ENCODE measurements around the gene PEF1. TPM values are rescaled to one million over a fixed set of nuclear protein-coding genes. Genes with fewer than 3 reads are reported as not detected.

Gene PEF1
- total RNA-seq = 10 to 100 TPM; 38.7 to 49.8 (median 42.4) TPM
- total RNA-seq (2013) = 53.1 TPM
- 33.7 to 79.3 (median 50.6) reads per million in 29 experiments for total RNA-seq

DNA sequence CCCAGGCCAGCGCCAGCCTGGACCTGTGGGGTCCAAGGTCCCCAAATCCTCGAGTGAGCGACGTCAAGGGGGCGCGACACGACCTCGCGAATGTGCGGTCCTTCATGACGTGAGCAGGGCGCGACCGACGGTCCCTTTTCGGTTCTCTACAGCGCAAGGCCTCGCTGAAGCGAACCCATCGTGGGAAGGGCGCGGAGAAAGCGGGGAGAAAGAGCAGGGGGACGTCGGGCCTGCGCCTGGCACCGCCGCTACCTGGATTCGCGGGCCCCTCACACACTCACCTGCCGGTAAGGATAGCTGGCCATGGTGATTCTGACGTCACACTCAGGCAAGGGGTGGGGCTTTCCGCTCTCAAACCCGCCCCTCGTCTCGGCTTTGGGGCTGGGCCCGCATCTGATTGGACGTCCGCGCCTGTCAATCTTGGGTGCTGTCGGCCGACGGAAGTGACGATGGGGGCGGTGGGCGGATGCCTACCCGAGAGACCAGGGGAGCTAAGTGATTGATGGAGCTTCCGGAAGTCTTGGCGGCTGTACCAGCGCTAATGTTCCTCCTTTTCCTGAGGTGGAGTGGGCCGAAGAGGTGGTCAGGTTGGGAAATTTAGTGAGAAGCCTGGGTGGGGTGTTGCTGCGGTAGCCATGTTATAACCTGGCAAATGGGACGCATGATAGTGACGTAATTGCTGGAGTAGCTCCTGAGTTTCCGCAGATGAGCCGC is at the start of gene PEF1:
Gene PEF1, minus strand, starts transcription at position 317 of the 714 bp plus-strand sequence. Its CDS starts 12 bp downstream, at position 305.
- peaks cover 0 to 7% of the 10 kb centered on the region in 2 donors for H3K36me3 ChIP-seq (ENCODE audit: control insufficient read depth in 2 of 2, extremely low read depth in 1 of 2, insufficient read depth in 1 of 2, low read length in 1 of 2)
- H3K9me3 Mint-ChIP-seq = no peaks in the 10 kb centered on the region
- WGBS (ENCODE audit: insufficient coverage) = 0% methylated on average over 52 of the region's 56 CpGs
- no peaks in the 10 kb centered on the region for H3K9me3 ChIP-seq
- peaks cover 34 to 47% (median 44%) of the 10 kb centered on the region in 3 donors for H3K4me1 Mint-ChIP-seq
- H3K27ac Mint-ChIP-seq = peak within 1 kb of the TSS; percentile 99 to 100
- ChIA-PET CTCF (interaction anchor here in 1 of 2 donors (0.8 to 1.2 kb wide), 5 partner anchors 16 to 464 kb away, joined by 3 to 7 read pairs (median 3); no protein-coding TSS in a partner anchor), POLR2A (interaction anchor here (0.6 to 1.1 kb wide), 11 partner anchors 9 to 913 kb away, joined by 3 to 8 read pairs (median 3); no protein-coding TSS in a partner anchor)
- DNase-seq (peak; percentile 96 to 100 (median 99)), ATAC-seq (replicated peaks in 1 of 4) (peak; percentile 91 to 96 (median 94))
- no peaks in the 10 kb centered on the region for H3K27me3 ChIP-seq (replicated peaks in 1 of 2; ENCODE audit: control insufficient read depth in 2 of 2, extremely low read depth in 1 of 2, insufficient read depth in 2 of 2, low read length in 1 of 2)
- H3K4me1 ChIP-seq (ENCODE audit: control insufficient read depth in 1 of 2, extremely low read depth in 1 of 2, insufficient read depth in 2 of 2, low read length in 2 of 2) = peaks cover 16 to 31% of the 10 kb centered on the region in 2 experiments
- H3K4me3 ChIP-seq (ENCODE audit: control insufficient read depth in 1 of 2, extremely low read depth in 1 of 2, low read length in 1 of 2) = peak within 1 kb of the TSS; percentile 97 to 99
- peak within 1 kb of the TSS; percentile 99 for H3K27ac ChIP-seq (ENCODE audit: low read length)
- peak within 1 kb of the TSS; percentile 94 to 100 (median 98) for H3K4me3 Mint-ChIP-seq
- H3K27me3 Mint-ChIP-seq = no peaks in the 10 kb centered on the region
- H3K36me3 Mint-ChIP-seq = no peaks in the 10 kb centered on the region

DNA sequence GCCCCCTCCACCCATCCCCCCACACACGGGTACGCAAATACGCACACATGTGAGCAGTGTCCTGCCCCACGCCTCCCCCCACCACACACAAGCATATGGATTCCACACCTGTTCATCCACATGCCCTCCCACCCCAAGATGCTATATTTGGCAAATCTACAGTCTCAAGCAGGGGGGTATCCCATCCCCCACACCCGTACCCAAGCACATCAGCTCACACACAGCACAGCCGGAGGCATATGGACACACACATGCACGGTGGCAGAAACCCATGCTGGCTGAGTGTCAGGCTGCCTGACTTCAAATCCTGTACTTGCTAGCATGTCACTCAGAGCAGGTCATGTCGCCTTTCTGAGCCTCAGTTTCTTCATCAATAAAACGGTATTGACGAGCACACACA is 48.6 kb upstream of the PEF1 start:
- Mint-ChIP-seq H3K27ac (no peak overlapping the region), H3K27me3 (peaks cover 0 to 5% of the 10 kb centered on the region in 2 donors), H3K4me1 (peaks cover 0 to 12% (median 4%) of the 10 kb centered on the region in 3 donors), H3K9me3 (no peaks in the 10 kb centered on the region), H3K36me3 (no peaks in the 10 kb centered on the region), H3K4me3 (no peak overlapping the region)
- no peak for ATAC-seq (replicated peaks in 1 of 4)
- Histone ChIP-seq H3K9me3 (no peaks in the 10 kb centered on the region), H3K36me3 (ENCODE audit: control insufficient read depth in 2 of 2, extremely low read depth in 1 of 2, insufficient read depth in 1 of 2, low read length in 1 of 2) (no peaks in the 10 kb centered on the region), H3K4me1 (ENCODE audit: control insufficient read depth in 1 of 2, extremely low read depth in 1 of 2, insufficient read depth in 2 of 2, low read length in 2 of 2) (no peaks in the 10 kb centered on the region), H3K27ac (ENCODE audit: low read length) (no peak overlapping the region), H3K4me3 (ENCODE audit: control insufficient read depth in 1 of 2, extremely low read depth in 1 of 2, low read length in 1 of 2) (no peak overlapping the region), H3K27me3 (replicated peaks in 1 of 2; ENCODE audit: control insufficient read depth in 2 of 2, extremely low read depth in 1 of 2, insufficient read depth in 2 of 2, low read length in 1 of 2) (peaks cover 0 to 33% of the 10 kb centered on the region in 2 experiments)
- ChIA-PET POLR2A (no interaction called here), CTCF (no interaction called here)
- no peak for DNase-seq
- 90% methylated on average over 10 of the region's 10 CpGs for WGBS (ENCODE audit: insufficient coverage)

DNA sequence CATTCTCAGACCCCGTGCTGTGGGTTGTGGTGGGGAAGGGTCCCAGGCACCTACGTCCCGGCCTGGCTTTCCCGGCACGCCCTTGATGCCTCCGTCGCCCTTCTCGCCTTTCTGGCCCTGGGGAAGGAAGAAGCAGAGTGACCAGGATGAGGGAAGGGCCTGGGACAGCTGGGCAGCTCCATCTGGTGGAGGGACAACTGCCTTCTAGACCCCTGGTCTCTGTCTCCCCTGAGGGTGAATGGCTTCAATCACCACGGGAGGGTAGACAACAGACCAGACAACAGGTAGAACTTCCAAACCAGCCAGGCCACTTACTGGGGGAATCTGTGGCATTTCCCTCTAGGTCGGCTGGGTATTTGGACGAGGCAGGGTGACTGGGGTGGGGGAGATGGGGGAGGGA is 47.3 kb upstream of the PEF1 start:
- H3K9me3 Mint-ChIP-seq = no peaks in the 10 kb centered on the region
- Histone ChIP-seq H3K4me3 (ENCODE audit: control insufficient read depth in 1 of 2, extremely low read depth in 1 of 2, low read length in 1 of 2) (no peak overlapping the region), H3K27ac (ENCODE audit: low read length) (no peak overlapping the region), H3K27me3 (replicated peaks in 1 of 2; ENCODE audit: control insufficient read depth in 2 of 2, extremely low read depth in 1 of 2, insufficient read depth in 2 of 2, low read length in 1 of 2) (peaks cover 0 to 37% of the 10 kb centered on the region in 2 experiments), H3K4me1 (ENCODE audit: control insufficient read depth in 1 of 2, extremely low read depth in 1 of 2, insufficient read depth in 2 of 2, low read length in 2 of 2) (no peaks in the 10 kb centered on the region), H3K36me3 (ENCODE audit: control insufficient read depth in 2 of 2, extremely low read depth in 1 of 2, insufficient read depth in 1 of 2, low read length in 1 of 2) (no peaks in the 10 kb centered on the region), H3K9me3 (no peaks in the 10 kb centered on the region)
- DNase-seq = no peak
- peaks cover under 1 to 5% of the 10 kb centered on the region in 2 donors for H3K27me3 Mint-ChIP-seq
- no peak overlapping the region for H3K27ac Mint-ChIP-seq
- ATAC-seq (replicated peaks in 1 of 4) = no peak
- POLR2A ChIA-PET = no interaction called here
- H3K4me1 Mint-ChIP-seq = no peaks in the 10 kb centered on the region
- H3K4me3 Mint-ChIP-seq = no peak overlapping the region
- 98% methylated on average over 7 of the region's 11 CpGs for WGBS (ENCODE audit: insufficient coverage)
- no peaks in the 10 kb centered on the region for H3K36me3 Mint-ChIP-seq
- CTCF ChIA-PET = no interaction called here

GRCh38 chr1:31691446-31691845 is 46.8 kb upstream of the PEF1 start:
- CTCF ChIA-PET = no interaction called here
- Mint-ChIP-seq H3K4me1 (no peaks in the 10 kb centered on the region), H3K4me3 (no peak overlapping the region), H3K36me3 (no peaks in the 10 kb centered on the region), H3K27ac (no peak overlapping the region), H3K9me3 (no peaks in the 10 kb centered on the region), H3K27me3 (peaks cover 6 to 10% of the 10 kb centered on the region in 2 donors)
- POLR2A ChIA-PET = no interaction called here
- Histone ChIP-seq H3K27ac (ENCODE audit: low read length) (no peak overlapping the region), H3K9me3 (no peaks in the 10 kb centered on the region), H3K36me3 (ENCODE audit: control insufficient read depth in 2 of 2, extremely low read depth in 1 of 2, insufficient read depth in 1 of 2, low read length in 1 of 2) (no peaks in the 10 kb centered on the region), H3K4me1 (ENCODE audit: control insufficient read depth in 1 of 2, extremely low read depth in 1 of 2, insufficient read depth in 2 of 2, low read length in 2 of 2) (no peaks in the 10 kb centered on the region), H3K27me3 (replicated peaks in 1 of 2; ENCODE audit: control insufficient read depth in 2 of 2, extremely low read depth in 1 of 2, insufficient read depth in 2 of 2, low read length in 1 of 2) (peaks cover 0 to 36% of the 10 kb centered on the region in 2 experiments), H3K4me3 (ENCODE audit: control insufficient read depth in 1 of 2, extremely low read depth in 1 of 2, low read length in 1 of 2) (no peak overlapping the region)
- 89% methylated on average over 1 of the region's 4 CpGs for WGBS (ENCODE audit: insufficient coverage)
- no peak for DNase-seq
- no peak for ATAC-seq (replicated peaks in 1 of 4)

DNA sequence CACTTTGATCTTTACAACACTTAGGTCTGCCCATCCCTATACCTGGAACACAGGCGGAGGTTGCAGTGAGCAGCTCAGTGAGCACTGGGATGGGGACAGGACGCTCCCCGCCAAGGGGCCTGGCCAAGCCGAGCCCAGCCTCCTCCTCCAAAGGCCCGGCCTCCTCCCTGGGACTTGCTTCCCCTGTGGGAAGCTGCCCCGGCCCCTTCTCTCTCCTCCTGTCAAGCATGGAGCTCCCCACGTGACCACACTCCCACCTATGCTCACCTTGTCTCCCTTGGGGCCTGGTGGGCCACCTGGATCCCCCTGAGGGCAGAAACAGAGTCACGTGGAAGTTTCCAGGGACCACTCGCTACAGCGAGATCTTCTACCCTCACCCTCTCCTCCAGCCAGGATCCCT is 46.2 kb upstream of the PEF1 start:
- H3K27me3 ChIP-seq (replicated peaks in 1 of 2; ENCODE audit: control insufficient read depth in 2 of 2, extremely low read depth in 1 of 2, insufficient read depth in 2 of 2, low read length in 1 of 2) = peaks cover 0 to 41% of the 10 kb centered on the region in 2 experiments
- no peaks in the 10 kb centered on the region for H3K9me3 ChIP-seq
- no peak overlapping the region for H3K4me3 ChIP-seq (ENCODE audit: control insufficient read depth in 1 of 2, extremely low read depth in 1 of 2, low read length in 1 of 2)
- ATAC-seq (replicated peaks in 1 of 4) (no peak), DNase-seq (no peak)
- no peaks in the 10 kb centered on the region for H3K4me1 Mint-ChIP-seq
- no peaks in the 10 kb centered on the region for H3K4me1 ChIP-seq (ENCODE audit: control insufficient read depth in 1 of 2, extremely low read depth in 1 of 2, insufficient read depth in 2 of 2, low read length in 2 of 2)
- 78% methylated on average over 9 of the region's 10 CpGs for WGBS (ENCODE audit: insufficient coverage)
- H3K9me3 Mint-ChIP-seq = no peaks in the 10 kb centered on the region
- peaks cover 8 to 15% of the 10 kb centered on the region in 2 donors for H3K27me3 Mint-ChIP-seq
- no peaks in the 10 kb centered on the region for H3K36me3 Mint-ChIP-seq
- no peak overlapping the region for H3K4me3 Mint-ChIP-seq
- H3K27ac ChIP-seq (ENCODE audit: low read length) = no peak overlapping the region
- CTCF ChIA-PET = no interaction called here
- POLR2A ChIA-PET = no interaction called here
- no peaks in the 10 kb centered on the region for H3K36me3 ChIP-seq (ENCODE audit: control insufficient read depth in 2 of 2, extremely low read depth in 1 of 2, insufficient read depth in 1 of 2, low read length in 1 of 2)
- H3K27ac Mint-ChIP-seq = no peak overlapping the region

DNA sequence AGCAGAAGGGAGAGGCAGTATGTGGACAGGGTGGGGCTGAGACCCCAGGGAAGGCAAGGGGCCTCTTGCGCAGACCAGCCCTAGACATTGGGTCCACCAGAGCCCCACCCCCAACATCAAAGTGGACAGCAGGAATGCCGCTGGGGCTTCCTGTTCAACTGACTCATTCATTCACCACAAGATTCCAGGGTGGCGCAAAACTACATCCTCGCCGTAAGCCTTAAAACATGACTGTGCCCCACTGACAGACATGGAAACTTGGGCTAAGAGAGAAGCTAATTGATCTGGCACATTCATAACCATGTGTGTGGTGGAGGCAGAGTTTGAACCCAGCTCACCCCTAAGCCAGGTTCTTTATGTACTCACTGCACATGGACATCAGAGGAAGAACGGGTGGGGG is 45.2 kb upstream of the PEF1 start:
- Mint-ChIP-seq H3K27ac (no peak overlapping the region), H3K36me3 (no peaks in the 10 kb centered on the region), H3K4me1 (no peaks in the 10 kb centered on the region), H3K4me3 (no peak overlapping the region), H3K9me3 (no peaks in the 10 kb centered on the region), H3K27me3 (peaks cover 12 to 24% of the 10 kb centered on the region in 2 donors)
- H3K36me3 ChIP-seq (ENCODE audit: control insufficient read depth in 2 of 2, extremely low read depth in 1 of 2, insufficient read depth in 1 of 2, low read length in 1 of 2) = no peaks in the 10 kb centered on the region
- H3K27ac ChIP-seq (ENCODE audit: low read length) = no peak overlapping the region
- peaks cover 0 to 45% of the 10 kb centered on the region in 2 experiments for H3K27me3 ChIP-seq (replicated peaks in 1 of 2; ENCODE audit: control insufficient read depth in 2 of 2, extremely low read depth in 1 of 2, insufficient read depth in 2 of 2, low read length in 1 of 2)
- WGBS (ENCODE audit: insufficient coverage) = no CpG with 5 or more reads among the region's 6 CpGs
- ChIA-PET POLR2A (no interaction called here), CTCF (no interaction called here)
- no peak for DNase-seq
- ATAC-seq (replicated peaks in 1 of 4) = no peak
- no peaks in the 10 kb centered on the region for H3K9me3 ChIP-seq
- H3K4me1 ChIP-seq (ENCODE audit: control insufficient read depth in 1 of 2, extremely low read depth in 1 of 2, insufficient read depth in 2 of 2, low read length in 2 of 2) = no peaks in the 10 kb centered on the region
- no peak overlapping the region for H3K4me3 ChIP-seq (ENCODE audit: control insufficient read depth in 1 of 2, extremely low read depth in 1 of 2, low read length in 1 of 2)

Measured in T-cell (primary cell).